ENCODE results near the gene CDKAL1. TPM values are rescaled to one million over a fixed set of nuclear protein-coding genes. Genes with fewer than 3 reads are reported as not detected.

Gene CDKAL1
- total and polyA plus RNA-seq, 2 experiments from 2014 or later, result 12.2 to 13.7 TPM

- DNase-seq (ENCODE audit: low read depth in 1 of 2, low spot score in 1 of 2), result peak in 1 of 2 donors; percentile 87
- Histone ChIP-seq H3K4me3 (no peak overlapping the region), H3K4me1 (ENCODE audit: low read depth) (peaks cover 9% of the 10 kb centered on the region), H3K36me3 (no peaks in the 10 kb centered on the region), H3K9me3 (ENCODE audit: low read depth) (no peaks in the 10 kb centered on the region), H3K27ac (no peak overlapping the region), H3K27me3 (no peaks in the 10 kb centered on the region)
- TF ChIP-seq CTCF (IDR thresholded peaks at IDR 0.05; ENCODE audit: low read depth, low read length), result no peak
Observed at GRCh38 chr6:20696676-20697075, 162.4 kb downstream of the CDKAL1 start.

GRCh38 chr6:20698675-20699074, 164.4 kb downstream of the CDKAL1 start:
- TF ChIP-seq CTCF (IDR thresholded peaks at IDR 0.05; ENCODE audit: low read depth, low read length), result no peak
- Histone ChIP-seq H3K27ac (no peak overlapping the region), H3K4me3 (no peak overlapping the region), H3K27me3 (no peaks in the 10 kb centered on the region), H3K9me3 (ENCODE audit: low read depth) (no peaks in the 10 kb centered on the region), H3K36me3 (no peaks in the 10 kb centered on the region), H3K4me1 (ENCODE audit: low read depth) (peaks cover 9% of the 10 kb centered on the region)
- DNase-seq (ENCODE audit: low read depth in 1 of 2, low spot score in 1 of 2), result no peak

GRCh38 chr6:20699402-20699801, 165.1 kb downstream of the CDKAL1 start:
- Histone ChIP-seq H3K27me3 (no peaks in the 10 kb centered on the region), H3K27ac (no peak overlapping the region), H3K9me3 (ENCODE audit: low read depth) (no peaks in the 10 kb centered on the region), H3K4me1 (ENCODE audit: low read depth) (peaks cover 9% of the 10 kb centered on the region), H3K36me3 (no peaks in the 10 kb centered on the region), H3K4me3 (no peak overlapping the region)
- DNase-seq (ENCODE audit: low read depth in 1 of 2, low spot score in 1 of 2), result no peak
- no peak for TF ChIP-seq CTCF (IDR thresholded peaks at IDR 0.05; ENCODE audit: low read depth, low read length)

- H3K27ac ChIP-seq, result no peak overlapping the region
- no peaks in the 10 kb centered on the region for H3K27me3 ChIP-seq
- peaks cover 9% of the 10 kb centered on the region for H3K4me1 ChIP-seq (ENCODE audit: low read depth)
- no peak for DNase-seq (ENCODE audit: low read depth in 1 of 2, low spot score in 1 of 2)
- no peaks in the 10 kb centered on the region for H3K9me3 ChIP-seq (ENCODE audit: low read depth)
- no peak for TF ChIP-seq CTCF (IDR thresholded peaks at IDR 0.05; ENCODE audit: low read depth, low read length)
- H3K36me3 ChIP-seq, result no peaks in the 10 kb centered on the region
- H3K4me3 ChIP-seq, result no peak overlapping the region
Observed at GRCh38 chr6:20700375-20700774, 166.1 kb downstream of the CDKAL1 start.

GRCh38 chr6:20702366-20702765, 168.1 kb downstream of the CDKAL1 start:
- H3K9me3 ChIP-seq (ENCODE audit: low read depth), result no peaks in the 10 kb centered on the region
- H3K4me1 ChIP-seq (ENCODE audit: low read depth), result peaks cover 7% of the 10 kb centered on the region
- no peak overlapping the region for H3K4me3 ChIP-seq
- no peaks in the 10 kb centered on the region for H3K27me3 ChIP-seq
- H3K36me3 ChIP-seq, result no peaks in the 10 kb centered on the region
- no peak for TF ChIP-seq CTCF (IDR thresholded peaks at IDR 0.05; ENCODE audit: low read depth, low read length)
- DNase-seq (ENCODE audit: low read depth in 1 of 2, low spot score in 1 of 2), result no peak
- no peak overlapping the region for H3K27ac ChIP-seq

GRCh38 chr6:20703049-20703448, 168.8 kb downstream of the CDKAL1 start:
- Histone ChIP-seq H3K4me3 (no peak overlapping the region), H3K9me3 (ENCODE audit: low read depth) (no peaks in the 10 kb centered on the region), H3K4me1 (ENCODE audit: low read depth) (peaks cover 3% of the 10 kb centered on the region), H3K27ac (no peak overlapping the region), H3K36me3 (no peaks in the 10 kb centered on the region), H3K27me3 (no peaks in the 10 kb centered on the region)
- no peak for DNase-seq (ENCODE audit: low read depth in 1 of 2, low spot score in 1 of 2)
- no peak for TF ChIP-seq CTCF (IDR thresholded peaks at IDR 0.05; ENCODE audit: low read depth, low read length)

All from cardiac muscle cell (in vitro differentiated cells and primary cell).